Vagina (tissue), 2 donors: ENCODE data around the gene HSD17B8. TPM values are rescaled to one million over a fixed set of nuclear protein-coding genes. Genes with fewer than 3 reads are reported as not detected.

Source experiments
- DNase-seq, 2 donors: peaks; one replicate each; pipeline ENCODE4 v3.0.0-alpha.2; 2017; ENCODE audit errors: extremely low spot score in 2 of 2
- H3K27ac ChIP-seq: fragments of 200-600 bp; sonication (generic); one replicate; pipeline ENCODE4 v1.5.1; 2019
- H3K27me3 ChIP-seq: fragments of 200-600 bp; sonication (generic); one replicate; pipeline ENCODE4 v1.5.1; 2019
- H3K36me3 ChIP-seq, 2 donors: fragments of 200-600 bp; sonication (generic); one replicate each; pipeline ENCODE4 v1.5.1; 2017 to 2019
- H3K4me1 ChIP-seq: fragments of 200-600 bp; sonication (generic); one replicate; pipeline ENCODE4 v1.5.1; 2019
- H3K4me3 ChIP-seq, 2 donors: fragments of 200-600 bp; sonication (generic); 1 replicate in 1 of 2; 2 replicates in 1 of 2; pipeline ENCODE4 v1.5.1; 2016 to 2019
- H3K9me3 ChIP-seq: fragments of 200-600 bp; sonication (generic); one replicate; pipeline ENCODE4 v1.5.1; 2019
- CTCF ChIP-seq, 3 experiments: fragments of 450-650 bp in 2 of 3; fragments of 200-600 bp in 1 of 3; sonication (generic) in 1 of 3; IDR thresholded peaks; one replicate each; pipeline ENCODE4 v1.5.1; 2017 to 2019; ENCODE audit warnings: antibody characterized with exemption in 3 of 3, mild to moderate bottlenecking in 2 of 3, moderate library complexity in 2 of 3
- POLR2A ChIP-seq, 2 donors: fragments of 450-650 bp; IDR thresholded peaks; one replicate each; pipeline ENCODE4 v1.6.1; 2017; ENCODE audit warnings: antibody characterized with exemption in 2 of 2, mild to moderate bottlenecking in 2 of 2, moderate library complexity in 2 of 2
- POLR2AphosphoS5 ChIP-seq, 2 donors: sonication (generic); formaldehyde crosslinking; IDR thresholded peaks; one replicate each; pipeline ENCODE4 v1.9.0; 2017; ENCODE audit warnings: antibody characterized with exemption in 2 of 2, mild to moderate bottlenecking in 2 of 2, low read depth in 1 of 2; ENCODE audit not compliant: insufficient read depth in 1 of 2
- intact Hi-C: fragments of 100-400 bp; cut with DNase I; formaldehyde crosslinking; loops from one replicate; pipeline ENCODE4 v1.15.1; 2023
- total RNA-seq: library from RNA; depleted of rRNA; stranded (reverse); fragments of >200 nt; gene quantifications from one replicate; pipeline ENCODE4 v1.2.3, GENCODE V29; 2016

The HSD17B8 gene
- total RNA-seq, 1 donor from 2014 or later: 17.7 TPM

- intact Hi-C loops: no loop called here
- Histone ChIP-seq H3K36me3 (no peaks in the 10 kb centered on the region), H3K4me3 (no peak overlapping the region), H3K27me3 (no peaks in the 10 kb centered on the region), H3K9me3 (no peaks in the 10 kb centered on the region), H3K4me1 (no peaks in the 10 kb centered on the region), H3K27ac (no peak overlapping the region)
- no peak for DNase-seq
- TF ChIP-seq POLR2AphosphoS5 (IDR thresholded peaks at IDR 0.05; ENCODE audit: insufficient read depth in 1 of 2, low read depth in 1 of 2) (no peak), POLR2A (IDR thresholded peaks at IDR 0.05) (no peak), CTCF (IDR thresholded peaks at IDR 0.05) (no peak)
These were observed 33.2 kb upstream of the HSD17B8 start for GRCh38 chr6:33171016-33171879.

GRCh38 chr6:33171880-33172687, 32.4 kb upstream of the HSD17B8 start:
- intact Hi-C loops: no loop called here
- H3K27me3 ChIP-seq: no peaks in the 10 kb centered on the region
- no peaks in the 10 kb centered on the region for H3K4me1 ChIP-seq
- no peaks in the 10 kb centered on the region for H3K36me3 ChIP-seq
- no peak overlapping the region for H3K4me3 ChIP-seq
- TF ChIP-seq CTCF (IDR thresholded peaks at IDR 0.05): no peak
- no peak for TF ChIP-seq POLR2AphosphoS5 (IDR thresholded peaks at IDR 0.05; ENCODE audit: insufficient read depth in 1 of 2, low read depth in 1 of 2)
- TF ChIP-seq POLR2A (IDR thresholded peaks at IDR 0.05): no peak
- DNase-seq: no peak
- H3K9me3 ChIP-seq: no peaks in the 10 kb centered on the region
- H3K27ac ChIP-seq: no peak overlapping the region

GRCh38 chr6:33172688-33173534, 31.5 kb upstream of the HSD17B8 start:
- TF ChIP-seq POLR2AphosphoS5 (IDR thresholded peaks at IDR 0.05; ENCODE audit: insufficient read depth in 1 of 2, low read depth in 1 of 2) (no peak), CTCF (IDR thresholded peaks at IDR 0.05) (peak in 1 of 3 experiments; percentile 23)
- no peaks in the 10 kb centered on the region for H3K4me1 ChIP-seq
- H3K27ac ChIP-seq: no peak overlapping the region
- no peaks in the 10 kb centered on the region for H3K27me3 ChIP-seq
- H3K36me3 ChIP-seq: no peaks in the 10 kb centered on the region
- H3K4me3 ChIP-seq: no peak overlapping the region
- intact Hi-C loops: no loop called here
- no peak for DNase-seq
- H3K9me3 ChIP-seq: no peaks in the 10 kb centered on the region

GRCh38 chr6:33173535-33174180, 30.8 kb upstream of the HSD17B8 start:
- H3K9me3 ChIP-seq: no peaks in the 10 kb centered on the region
- no peaks in the 10 kb centered on the region for H3K27me3 ChIP-seq
- no peak overlapping the region for H3K4me3 ChIP-seq
- no peaks in the 10 kb centered on the region for H3K4me1 ChIP-seq
- no peaks in the 10 kb centered on the region for H3K36me3 ChIP-seq
- intact Hi-C loops: no loop called here
- H3K27ac ChIP-seq: no peak overlapping the region
- no peak for DNase-seq
- TF ChIP-seq POLR2AphosphoS5 (IDR thresholded peaks at IDR 0.05; ENCODE audit: insufficient read depth in 1 of 2, low read depth in 1 of 2) (no peak), CTCF (IDR thresholded peaks at IDR 0.05) (no peak), POLR2A (IDR thresholded peaks at IDR 0.05) (no peak)
